Raji (cell line): ENCODE measurements around the gene CHST11.

Source experiments
- POLR2A ChIP-seq: IDR thresholded peaks from 2 replicates; pipeline ENCODE4 v1.6.1; 2011; ENCODE audit warnings: low read depth, low read length, control low read depth; ENCODE audit not compliant: insufficient read depth

CHST11 gene

DNA sequence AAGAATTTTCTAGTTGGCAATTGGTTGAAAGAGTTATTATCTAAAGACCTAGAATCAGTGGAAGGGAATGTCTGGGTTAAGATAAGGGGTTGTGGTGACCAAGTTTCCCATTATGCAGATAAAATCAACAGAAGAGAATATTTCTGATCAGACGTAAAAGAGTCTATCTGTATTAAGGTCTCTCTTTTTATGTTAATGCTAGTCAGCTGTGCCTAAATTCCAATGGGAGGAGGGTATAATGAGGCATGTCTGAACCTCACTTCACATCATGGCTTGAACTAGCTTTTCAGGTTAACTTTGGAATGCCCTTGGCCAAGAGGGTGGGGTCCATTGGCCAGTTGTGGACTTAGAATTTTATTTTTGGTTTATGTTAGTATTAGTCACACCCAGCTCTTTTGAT lies 34.3 kb upstream of the CHST11 start:
- TF ChIP-seq POLR2A = no peak

DNA sequence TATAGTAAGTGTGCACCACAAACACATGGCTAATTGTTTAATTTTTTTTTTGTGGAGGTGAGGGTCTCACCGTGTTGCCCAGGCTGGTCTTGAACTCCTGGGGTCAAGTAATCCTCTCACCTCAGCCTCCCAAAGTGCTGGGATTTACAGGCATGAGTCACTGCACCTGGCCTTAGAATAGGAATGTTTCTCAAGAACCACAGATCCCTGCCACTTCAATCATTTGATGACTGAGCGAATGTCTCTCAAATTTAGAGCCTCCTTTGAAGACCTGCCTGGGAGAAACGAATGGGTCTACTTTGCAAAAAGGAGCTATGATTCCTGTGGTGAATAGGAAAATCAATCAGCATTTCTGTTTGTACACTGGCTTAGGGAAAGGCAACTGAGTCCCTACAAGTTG lies 33.5 kb upstream of the CHST11 start:
- no peak for TF ChIP-seq POLR2A

DNA sequence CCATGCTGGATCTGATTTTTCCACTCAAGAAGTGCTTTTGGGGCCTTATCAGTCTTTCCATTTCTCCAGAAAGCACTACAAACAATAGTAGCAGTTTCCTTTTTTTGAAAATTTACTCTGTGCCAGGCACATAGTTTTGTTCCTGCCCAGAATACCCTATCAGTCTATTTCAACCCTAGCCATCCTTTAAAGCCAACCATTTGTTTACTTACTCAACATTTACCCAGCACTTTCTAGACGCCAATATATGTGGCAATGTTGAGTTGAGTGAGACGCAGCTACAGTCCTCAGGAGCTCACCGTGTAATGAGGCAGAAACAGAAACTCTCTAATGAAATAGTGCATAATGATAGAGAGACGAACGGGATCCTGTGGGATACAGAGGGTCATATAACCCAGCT lies 32.9 kb upstream of the CHST11 start:
- TF ChIP-seq POLR2A = no peak

DNA sequence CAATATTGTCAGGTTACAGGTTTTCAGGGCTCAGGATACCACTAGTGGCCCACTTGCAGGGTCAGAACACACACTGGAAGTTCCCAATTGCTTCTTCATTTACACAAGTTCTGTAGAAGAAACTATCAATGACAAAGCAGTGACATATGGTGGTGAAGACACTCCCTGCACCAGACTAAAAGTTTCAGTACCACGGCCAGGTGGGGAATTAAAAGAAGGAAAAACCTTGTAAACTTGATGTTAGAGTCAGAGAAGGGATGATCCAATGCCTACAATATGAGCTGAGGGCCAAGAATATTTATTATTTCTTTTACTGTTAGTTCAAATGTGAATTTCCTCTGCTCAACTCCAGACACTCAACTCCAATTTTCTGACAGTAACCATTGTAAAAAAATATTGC lies 31.8 kb upstream of the CHST11 start:
- TF ChIP-seq POLR2A = no peak

DNA sequence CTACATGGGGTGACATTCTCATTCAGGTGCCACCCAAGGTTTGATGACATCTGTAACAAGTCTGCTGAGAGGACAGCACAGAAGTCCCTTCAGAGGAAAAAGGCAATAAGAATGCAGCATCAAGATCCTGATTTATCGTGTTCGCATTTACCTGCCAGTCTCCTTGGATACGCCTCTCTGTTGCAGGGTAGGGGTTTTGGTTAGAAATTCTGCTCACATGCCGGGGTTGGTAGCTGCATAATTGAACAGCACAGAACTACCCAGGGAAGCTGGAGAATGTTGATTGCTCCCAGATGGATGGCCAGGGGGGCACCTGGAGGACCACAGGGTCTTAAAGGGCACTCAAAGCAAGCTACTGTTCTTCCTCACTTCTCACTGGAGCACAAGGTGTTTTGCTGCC lies 31.1 kb upstream of the CHST11 start:
- no peak for TF ChIP-seq POLR2A

DNA sequence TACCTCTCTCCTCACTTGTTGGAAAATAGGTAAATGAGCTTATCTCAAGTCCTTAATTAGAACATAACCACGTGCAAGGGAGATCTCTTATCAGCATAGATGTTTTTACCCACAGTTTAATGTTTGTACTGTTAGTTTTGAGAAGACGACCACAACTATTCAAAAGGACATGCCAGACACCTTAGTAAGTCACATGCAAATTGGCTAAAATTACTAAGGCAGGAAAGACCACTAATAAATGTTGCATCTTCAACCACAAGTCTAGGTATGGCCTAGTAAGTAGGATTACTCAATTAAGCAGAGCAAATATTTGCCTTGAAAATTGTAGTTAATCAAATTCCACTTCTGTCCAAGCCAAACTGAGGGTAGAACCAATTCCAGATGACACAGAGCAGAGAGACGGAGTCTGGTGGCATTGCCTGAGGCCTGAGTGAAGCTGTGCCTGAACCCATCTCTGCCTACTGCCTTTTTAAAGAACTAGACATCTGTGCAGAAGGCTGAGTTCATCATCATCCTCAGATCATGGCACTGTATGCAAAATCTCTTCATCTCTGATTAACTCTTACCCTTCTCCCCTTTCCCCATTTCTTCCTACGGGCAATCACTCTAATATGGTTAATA lies 29.7 kb upstream of the CHST11 start:
- no peak for TF ChIP-seq POLR2A

DNA sequence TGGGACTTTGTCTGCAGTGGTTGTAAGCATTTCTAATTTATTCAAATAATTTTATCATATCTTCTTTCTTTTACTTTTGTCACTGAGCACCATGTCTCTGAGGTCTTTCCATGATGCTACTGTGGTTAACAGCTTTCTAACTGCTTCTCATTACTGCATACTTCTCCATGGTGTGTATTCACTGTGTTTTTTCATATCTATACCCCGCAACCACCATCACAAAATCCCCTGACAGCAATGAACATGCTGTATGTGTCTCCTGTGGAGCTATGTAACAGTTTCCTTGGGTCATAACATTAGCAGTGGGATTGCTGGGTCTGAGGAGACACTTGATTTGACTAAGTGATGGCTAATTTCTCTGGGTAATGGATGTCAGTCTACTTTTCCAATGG lies 29.2 kb upstream of the CHST11 start:
- no peak for TF ChIP-seq POLR2A

DNA sequence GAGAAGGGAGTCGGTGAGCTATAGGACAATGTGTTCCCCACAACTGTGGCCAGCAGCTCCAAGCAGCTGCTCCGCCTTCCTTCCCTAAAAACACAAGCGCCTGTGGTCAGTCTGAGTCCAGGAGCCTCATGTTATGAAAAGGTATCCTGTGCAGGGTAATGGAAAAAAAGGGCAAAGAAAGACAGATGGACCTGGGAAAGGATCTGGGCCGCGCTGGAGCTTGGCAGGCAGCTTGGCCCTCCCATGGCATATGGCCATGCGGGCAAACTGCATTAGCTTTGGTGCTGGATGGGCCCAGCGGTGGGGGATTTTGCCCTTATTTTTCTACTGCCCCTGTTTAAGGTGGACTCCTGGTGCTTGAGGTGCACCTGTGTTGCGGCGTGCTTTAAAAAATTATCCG lies 23.7 kb upstream of the CHST11 start:
- TF ChIP-seq POLR2A = no peak

DNA sequence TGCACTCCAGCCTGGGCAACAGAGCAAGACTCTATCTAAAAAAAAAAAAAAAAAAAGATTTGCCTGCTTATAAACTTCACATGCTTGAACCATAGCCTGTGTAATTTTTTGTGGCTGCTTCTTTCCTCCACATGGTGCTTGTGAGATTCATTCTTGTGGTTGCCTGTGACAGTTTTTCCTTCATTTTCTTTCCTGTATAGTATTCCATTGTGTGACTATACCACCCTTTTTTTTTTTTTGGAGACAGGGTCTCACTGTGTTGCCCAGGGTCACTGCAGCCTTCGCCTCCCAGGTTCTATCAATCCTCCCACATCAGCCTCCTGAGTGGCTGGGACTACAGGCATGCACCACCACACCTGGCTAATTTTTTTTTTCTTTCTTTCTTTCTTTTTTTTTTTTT lies 22.6 kb upstream of the CHST11 start:
- TF ChIP-seq POLR2A = no peak

DNA sequence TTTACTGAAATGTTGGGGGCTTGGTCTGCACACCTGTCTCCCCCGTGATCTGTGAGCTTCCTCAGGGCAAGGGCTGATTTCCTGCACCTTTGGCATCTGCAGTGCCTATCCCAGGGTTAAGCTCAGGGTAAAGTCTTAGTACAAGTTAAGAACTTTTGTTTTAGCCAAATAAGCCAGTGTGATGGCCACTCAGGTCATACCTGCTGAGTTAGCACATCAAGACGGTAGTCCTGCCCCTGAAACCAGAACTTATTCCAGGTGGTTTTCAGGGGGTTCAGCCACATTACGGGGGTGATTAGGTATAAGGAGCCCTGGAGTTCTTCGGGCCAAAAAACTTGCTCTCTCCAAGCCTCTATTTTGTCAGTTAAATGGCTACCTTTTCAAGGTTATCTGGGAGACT lies 21.6 kb upstream of the CHST11 start:
- TF ChIP-seq POLR2A = no peak

DNA sequence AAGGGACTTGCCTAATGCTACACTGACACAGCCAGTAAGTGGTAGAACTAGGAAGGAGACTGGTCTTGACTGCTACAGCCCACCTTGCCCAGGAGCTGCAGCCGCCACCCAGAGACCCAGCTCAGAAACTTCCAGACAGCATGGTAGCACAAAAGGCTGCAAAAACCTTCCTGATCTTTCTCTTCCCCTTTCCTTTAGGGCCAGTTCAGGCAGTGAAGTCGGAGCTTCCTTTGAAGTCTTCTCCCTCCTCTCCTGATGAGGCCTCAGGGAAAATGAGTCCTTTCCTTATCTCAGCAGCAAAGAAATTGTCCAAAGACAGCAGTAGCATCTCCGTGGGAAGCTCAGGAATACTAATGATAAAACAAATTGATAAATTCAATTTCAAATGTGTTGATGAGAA lies 21.0 kb upstream of the CHST11 start:
- no peak for TF ChIP-seq POLR2A

DNA sequence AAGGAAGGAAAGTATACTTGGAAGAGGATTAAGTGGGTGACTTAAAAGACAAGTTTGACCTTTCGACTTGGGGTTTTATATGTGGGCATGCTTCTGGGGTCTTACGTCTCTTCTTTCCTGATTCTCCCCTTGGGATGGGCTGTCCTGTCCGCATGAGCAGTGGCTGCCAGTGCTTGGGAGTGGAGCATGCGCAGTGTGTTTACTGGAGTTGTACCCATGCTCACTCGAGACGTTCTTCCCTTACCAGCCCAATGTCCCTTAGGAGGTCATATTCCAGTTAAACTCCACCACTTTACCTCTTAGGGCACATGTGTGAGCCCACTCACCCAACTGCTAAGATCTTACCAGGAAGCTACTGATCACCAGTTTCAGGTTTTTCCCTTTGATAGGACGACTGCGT lies 20.0 kb upstream of the CHST11 start:
- TF ChIP-seq POLR2A = no peak

DNA sequence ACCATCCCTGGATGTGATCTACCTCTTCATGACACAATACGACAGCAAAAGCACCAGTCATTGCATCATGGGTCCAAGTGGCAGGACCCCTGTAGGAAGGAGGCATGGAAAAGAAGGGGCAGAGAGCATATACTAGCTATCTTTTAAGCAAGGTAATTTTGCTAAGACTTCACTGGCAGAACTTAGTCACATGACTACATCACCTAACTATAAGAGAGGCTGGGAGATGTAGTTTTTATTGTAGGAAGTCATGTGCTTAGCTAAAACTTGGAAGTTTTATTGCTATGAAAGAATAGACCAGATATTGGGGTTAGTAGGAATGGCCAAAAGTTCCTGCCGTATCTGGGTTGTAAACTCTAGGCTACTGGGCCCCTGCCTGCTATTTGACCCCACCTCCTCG lies 18.6 kb upstream of the CHST11 start:
- TF ChIP-seq POLR2A = no peak

DNA sequence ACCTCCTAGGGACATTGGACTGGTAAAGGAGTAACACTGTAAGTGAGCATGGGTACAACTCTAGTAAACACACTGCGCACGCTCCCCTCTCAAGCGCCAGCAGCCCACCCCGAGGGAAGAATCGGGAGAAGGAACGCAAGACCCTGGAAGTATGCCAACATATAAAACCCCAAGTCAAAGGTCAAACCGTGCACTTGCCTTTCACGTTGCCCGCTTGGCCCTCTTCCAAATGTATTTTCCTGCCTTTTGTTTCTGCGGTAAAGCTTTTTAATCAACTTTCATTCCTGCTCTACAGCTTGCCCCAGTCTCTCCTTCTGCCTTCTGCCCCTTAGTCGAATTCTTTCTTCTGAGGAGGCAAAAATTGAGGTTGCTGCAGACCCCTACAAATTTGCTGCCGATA lies 17.6 kb upstream of the CHST11 start:
- TF ChIP-seq POLR2A = no peak

DNA sequence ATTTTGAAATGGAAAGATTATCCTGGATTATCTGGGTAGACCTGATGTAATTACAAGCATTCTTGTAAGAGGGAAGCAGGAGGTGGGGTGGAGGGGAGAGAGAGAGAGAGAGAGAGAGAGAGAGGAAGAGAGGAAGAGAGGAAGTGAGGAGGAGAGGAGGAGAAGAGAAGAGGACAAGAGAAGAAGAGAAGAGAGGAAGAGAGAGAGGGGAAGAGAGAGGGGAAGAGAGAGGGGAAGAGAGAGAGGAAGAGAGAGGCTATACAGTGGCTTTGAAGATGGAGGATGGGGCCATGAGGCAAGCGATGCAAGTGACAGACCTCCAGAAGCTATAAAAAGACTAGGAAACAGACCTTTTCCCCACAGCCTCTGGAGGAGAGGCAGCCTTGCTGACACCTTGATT lies 13.7 kb upstream of the CHST11 start:
- TF ChIP-seq POLR2A = no peak

DNA sequence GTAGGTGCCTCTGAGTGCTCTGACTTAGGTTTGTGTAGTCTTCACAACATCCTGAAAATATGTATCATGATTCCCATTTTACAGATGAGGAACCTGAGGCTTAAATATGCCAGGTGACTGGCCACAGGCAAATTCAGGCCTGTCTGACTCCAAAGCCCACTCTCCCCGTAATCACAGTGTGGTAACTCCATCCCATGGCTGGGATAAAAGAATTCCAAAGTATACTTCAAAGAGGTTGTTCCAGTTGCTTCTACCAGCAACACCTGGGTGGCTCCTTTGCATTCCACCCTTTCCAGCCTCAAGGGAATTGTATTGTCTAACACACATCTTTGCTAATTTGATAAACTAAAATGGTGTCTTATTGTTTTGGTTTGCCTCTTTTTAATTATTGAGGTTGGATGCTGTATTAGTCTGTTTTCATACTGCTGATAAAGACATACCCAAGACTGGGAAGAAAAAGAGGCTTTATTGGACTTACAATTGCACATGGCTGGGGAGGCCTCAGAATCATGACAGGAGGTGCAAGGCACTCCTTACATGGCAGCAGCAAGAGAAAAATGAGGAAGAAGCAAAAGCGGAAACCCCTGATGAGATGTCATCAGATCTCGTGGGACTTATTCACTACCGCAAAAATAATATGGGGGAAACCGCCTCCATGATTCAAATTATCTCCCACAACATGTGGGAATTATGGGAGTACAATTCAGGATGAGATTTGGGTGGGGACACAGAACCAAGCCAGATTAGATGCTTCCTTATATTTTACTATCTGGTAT lies 9.9 kb upstream of the CHST11 start:
- TF ChIP-seq POLR2A = no peak

DNA sequence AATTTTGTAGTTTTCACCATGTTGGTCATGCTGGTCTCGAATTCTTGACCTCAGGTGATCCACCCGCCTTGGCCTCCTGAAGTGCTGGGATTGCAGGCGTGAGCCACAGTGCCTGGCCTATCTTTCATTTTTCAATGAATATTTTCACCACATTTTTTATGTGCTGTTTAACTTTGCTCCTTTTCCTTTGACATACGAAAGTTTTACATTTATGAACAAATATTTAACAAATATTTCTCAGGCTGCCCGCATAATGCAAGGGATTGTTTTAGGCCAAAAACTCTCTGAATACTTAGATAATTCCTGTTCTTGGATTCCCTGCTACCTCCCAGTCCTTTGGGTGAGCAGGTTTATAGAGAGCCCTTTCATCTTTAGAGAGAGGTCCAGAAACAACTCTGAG lies 8.7 kb upstream of the CHST11 start:
- no peak for TF ChIP-seq POLR2A
